ENCODE measurements around the gene PLA2G6. TPM values are rescaled to one million over a fixed set of nuclear protein-coding genes. Genes with fewer than 3 reads are reported as not detected.

PLA2G6 gene
- total RNA-seq, 1 donor from 2014 or later = 13.5 TPM

- no peak overlapping the region for H3K4me3 ChIP-seq (ENCODE audit: low read depth, low read length)
- DNase-seq (ENCODE audit: low read depth) = no peak
- TF ChIP-seq, protein P1, sequence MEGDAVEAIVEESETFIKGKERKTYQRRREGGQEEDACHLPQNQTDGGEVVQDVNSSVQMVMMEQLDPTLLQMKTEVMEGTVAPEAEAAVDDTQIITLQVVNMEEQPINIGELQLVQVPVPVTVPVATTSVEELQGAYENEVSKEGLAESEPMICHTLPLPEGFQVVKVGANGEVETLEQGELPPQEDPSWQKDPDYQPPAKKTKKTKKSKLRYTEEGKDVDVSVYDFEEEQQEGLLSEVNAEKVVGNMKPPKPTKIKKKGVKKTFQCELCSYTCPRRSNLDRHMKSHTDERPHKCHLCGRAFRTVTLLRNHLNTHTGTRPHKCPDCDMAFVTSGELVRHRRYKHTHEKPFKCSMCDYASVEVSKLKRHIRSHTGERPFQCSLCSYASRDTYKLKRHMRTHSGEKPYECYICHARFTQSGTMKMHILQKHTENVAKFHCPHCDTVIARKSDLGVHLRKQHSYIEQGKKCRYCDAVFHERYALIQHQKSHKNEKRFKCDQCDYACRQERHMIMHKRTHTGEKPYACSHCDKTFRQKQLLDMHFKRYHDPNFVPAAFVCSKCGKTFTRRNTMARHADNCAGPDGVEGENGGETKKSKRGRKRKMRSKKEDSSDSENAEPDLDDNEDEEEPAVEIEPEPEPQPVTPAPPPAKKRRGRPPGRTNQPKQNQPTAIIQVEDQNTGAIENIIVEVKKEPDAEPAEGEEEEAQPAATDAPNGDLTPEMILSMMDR (conservative IDR thresholded peaks at IDR 0.05; ENCODE audit: low read depth, low read length) = no peak
Measured at GRCh38 chr22:38196791-38197419, 15.3 kb upstream of the PLA2G6 start.

DNA sequence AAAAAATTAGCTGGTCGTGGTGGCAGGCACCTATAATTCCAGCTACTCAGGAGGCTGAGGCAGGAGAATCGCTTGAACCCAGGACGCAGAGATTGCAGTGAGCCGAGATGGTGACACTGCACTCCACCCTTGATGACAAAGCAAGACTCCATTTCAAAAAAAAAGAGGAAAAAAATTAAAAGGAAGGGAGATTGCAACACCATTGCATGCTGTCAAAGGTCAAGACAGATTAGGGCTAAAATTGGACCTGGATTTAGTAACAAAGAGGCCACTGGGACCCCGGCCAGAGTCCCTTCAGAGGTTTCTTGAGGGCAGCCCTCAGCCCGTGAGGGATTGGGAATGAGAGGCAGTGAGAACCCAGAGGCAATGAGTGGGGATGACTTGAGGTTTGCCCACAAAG, 11.9 kb upstream of the PLA2G6 start:
- TF ChIP-seq, protein P1 (conservative IDR thresholded peaks at IDR 0.05; ENCODE audit: low read depth, low read length) = no peak
- H3K4me3 ChIP-seq (ENCODE audit: low read depth, low read length) = no peak overlapping the region
- no peak for DNase-seq (ENCODE audit: low read depth)

- no peak overlapping the region for H3K4me3 ChIP-seq (ENCODE audit: low read depth, low read length)
- no peak for DNase-seq (ENCODE audit: low read depth)
- TF ChIP-seq, protein P1 (conservative IDR thresholded peaks at IDR 0.05; ENCODE audit: low read depth, low read length) = no peak
Measured at GRCh38 chr22:38192475-38192863, 10.8 kb upstream of the PLA2G6 start.

- TF ChIP-seq, protein P1 (conservative IDR thresholded peaks at IDR 0.05; ENCODE audit: low read depth, low read length) = no peak
- H3K4me3 ChIP-seq (ENCODE audit: low read depth, low read length) = no peak overlapping the region
- DNase-seq (ENCODE audit: low read depth) = no peak
Measured at GRCh38 chr22:38191731-38192474, 10.3 kb upstream of the PLA2G6 start.

DNA sequence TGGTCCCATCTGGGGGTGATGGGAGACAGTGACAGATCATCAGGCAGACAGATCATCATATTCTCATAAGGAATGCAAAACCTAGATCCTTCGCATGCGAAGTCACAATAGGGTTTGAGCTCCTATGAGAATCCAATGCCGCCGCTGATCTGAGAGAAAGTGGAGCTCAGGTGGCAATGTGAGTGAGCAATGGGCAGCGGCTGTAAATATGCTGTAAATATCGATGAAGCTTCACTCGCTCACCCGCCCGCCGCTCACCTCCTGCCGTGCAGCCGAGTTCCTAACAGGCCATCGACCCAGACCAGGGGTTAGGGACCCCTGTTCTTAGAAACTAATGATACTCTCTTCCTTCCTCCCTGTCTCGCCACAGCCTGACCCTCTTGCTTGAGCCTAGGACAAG, 9.4 kb upstream of the PLA2G6 start:
- TF ChIP-seq, protein P1 (conservative IDR thresholded peaks at IDR 0.05; ENCODE audit: low read depth, low read length) = no peak
- no peak overlapping the region for H3K4me3 ChIP-seq (ENCODE audit: low read depth, low read length)
- no peak for DNase-seq (ENCODE audit: low read depth)

GRCh38 chr22:38190581-38190980, 9.0 kb upstream of the PLA2G6 start:
- no peak for DNase-seq (ENCODE audit: low read depth)
- TF ChIP-seq, protein P1 (conservative IDR thresholded peaks at IDR 0.05; ENCODE audit: low read depth, low read length) = no peak
- no peak overlapping the region for H3K4me3 ChIP-seq (ENCODE audit: low read depth, low read length)

DNA sequence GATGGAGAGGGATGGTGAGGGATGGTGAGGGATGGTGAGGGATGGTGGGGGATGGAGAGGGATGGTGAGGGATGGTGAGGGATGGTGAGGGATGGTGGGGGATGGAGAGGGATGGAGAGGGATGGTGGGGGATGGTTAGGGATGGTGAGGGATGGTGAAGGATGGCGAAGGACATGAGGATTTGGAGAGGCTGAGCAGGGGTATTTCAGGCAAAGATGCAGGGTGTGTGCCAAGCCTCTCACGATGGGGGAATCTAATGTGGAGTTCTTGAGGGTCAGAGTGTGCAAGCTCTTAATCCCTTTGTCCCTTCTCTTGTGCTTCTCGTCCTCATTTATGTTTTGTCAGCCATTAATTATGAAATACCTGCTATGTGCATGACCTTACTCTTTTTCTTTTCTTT, 7.5 kb upstream of the PLA2G6 start:
- no peak overlapping the region for H3K4me3 ChIP-seq (ENCODE audit: low read depth, low read length)
- TF ChIP-seq, protein P1 (conservative IDR thresholded peaks at IDR 0.05; ENCODE audit: low read depth, low read length) = no peak
- no peak for DNase-seq (ENCODE audit: low read depth)
